Stimulated activated CD8-positive, alpha-beta memory T cell treated with anti-CD3 and anti-CD28 coated beads, Interleukin-7, amount 100 ng/mL, for 1 hour (primary cell): ENCODE data around the gene RBM4.
"Not testable (repeated sequence)": the region's sequence is repeated elsewhere in the genome, so short reads cannot be mapped to it uniquely, and the experiment has no call there.

Source experiments
- DNase-seq, 2 donors: peaks; one replicate each; pipeline ENCODE4 v3.0.0-alpha.2; 2020; ENCODE audit warnings: low read depth in 2 of 2

Gene RBM4

GRCh38 chr11:66638177-66639065, at the start of gene RBM4:
Gene RBM4 (plus strand): TSS chr11:66638703. CDS start chr11:66639712, 1,009 bp downstream.
- peak; percentile 87 to 89 for DNase-seq

GRCh38 chr11:66589315-66589714, 49.2 kb upstream of the RBM4 start:
- not testable (repeated sequence) for DNase-seq

- DNase-seq: no peak
Observed at GRCh38 chr11:66589996-66590675, 48.4 kb upstream of the RBM4 start.

GRCh38 chr11:66591175-66591574, 47.3 kb upstream of the RBM4 start:
- DNase-seq: no peak

- DNase-seq: peak; percentile 98
Observed at GRCh38 chr11:66592457-66593302, 45.8 kb upstream of the RBM4 start, which contains the start of the genes CCDC87 and CCS. Gene CCDC87 (minus strand): TSS chr11:66593063. CDS start chr11:66593015, 48 bp downstream. Gene CCS (plus strand): TSS chr11:66593185. CDS start chr11:66593262, 77 bp downstream.

GRCh38 chr11:66593303-66593635, 45.2 kb upstream of the RBM4 start:
- DNase-seq: no peak

GRCh38 chr11:66593650-66594049, 44.9 kb upstream of the RBM4 start:
- DNase-seq: no peak

- DNase-seq: no peak
Observed at GRCh38 chr11:66595245-66595904, 43.1 kb upstream of the RBM4 start.

GRCh38 chr11:66598993-66599392, 39.5 kb upstream of the RBM4 start:
- DNase-seq: no peak

GRCh38 chr11:66600219-66600618, 38.3 kb upstream of the RBM4 start:
- no peak for DNase-seq

- DNase-seq: no peak
Observed at GRCh38 chr11:66600631-66601233, 37.8 kb upstream of the RBM4 start.

GRCh38 chr11:66603072-66603471, 35.4 kb upstream of the RBM4 start:
- no peak for DNase-seq

GRCh38 chr11:66604155-66604554, 34.3 kb upstream of the RBM4 start:
- no peak for DNase-seq

GRCh38 chr11:66606608-66607007, 31.9 kb upstream of the RBM4 start:
- DNase-seq: not testable (repeated sequence)

GRCh38 chr11:66607126-66607834, 31.2 kb upstream of the RBM4 start:
- no peak for DNase-seq

- no peak for DNase-seq
Observed at GRCh38 chr11:66609721-66610617, 28.5 kb upstream of the RBM4 start.

GRCh38 chr11:66612458-66612857, 26.0 kb upstream of the RBM4 start:
- no peak for DNase-seq

GRCh38 chr11:66614073-66614472, 24.4 kb upstream of the RBM4 start:
- DNase-seq: no peak
